Ishikawa (cell line): Measurements from ENCODE around the gene COPA.
A peak's percentile ranks its signal among the peaks of the same experiment; 100 is the strongest.

Experiments used
- CEBPB ChIP-seq: IDR thresholded peaks from 2 replicates; pipeline ENCODE4 v1.6.1; 2012
- CREB1 ChIP-seq: IDR thresholded peaks from 2 replicates; pipeline ENCODE4 v1.6.1; 2012; ENCODE audit warnings: low read depth
- EGR1 ChIP-seq: IDR thresholded peaks from 2 replicates; pipeline ENCODE4 v1.6.1; 2012
- EP300 ChIP-seq: IDR thresholded peaks from 2 replicates; pipeline ENCODE4 v1.6.1; 2012; ENCODE audit warnings: borderline replicate concordance
- FOXM1 ChIP-seq: IDR thresholded peaks from 2 replicates; pipeline ENCODE4 v1.6.1; 2012; ENCODE audit warnings: low read depth, borderline replicate concordance
- MAX ChIP-seq: IDR thresholded peaks from 2 replicates; pipeline ENCODE4 v1.6.1; 2012
- REST ChIP-seq: IDR thresholded peaks from 2 replicates; pipeline ENCODE4 v1.6.1; 2012; ENCODE audit warnings: low read depth, mild to moderate bottlenecking
- TEAD4 ChIP-seq: IDR thresholded peaks from 2 replicates; pipeline ENCODE4 v1.6.1; 2012
- USF1 ChIP-seq: IDR thresholded peaks from 2 replicates; pipeline ENCODE4 v1.6.1; 2012
- YY1 ChIP-seq: IDR thresholded peaks from 2 replicates; pipeline ENCODE4 v1.6.1; 2012; ENCODE audit warnings: low read depth

- TF ChIP-seq EP300 (no peak), TEAD4 (no peak), YY1 (peak; percentile 98), USF1 (no peak), MAX (peak; percentile 60), CEBPB (no peak), REST (no peak), FOXM1 (no peak), CREB1 (no peak), EGR1 (no peak)
Observed at GRCh38 chr1:160284782-160285344, 58.2 kb downstream of the COPA start, which contains the start of gene PEX19.
